Right renal pelvis (tissue), 4 donors: ENCODE measurements around the gene PACS2. TPM values are rescaled to one million over a fixed set of nuclear protein-coding genes. Genes with fewer than 3 reads are reported as not detected.

Experiments used
- DNase-seq, 4 donors: peaks; one replicate each; pipeline ENCODE4 v3.0.0-alpha.2; 2013; ENCODE audit warnings: low read depth in 4 of 4, low spot score in 3 of 4, missing footprints in 1 of 4
- polyA plus RNA-seq, 4 donors: library from polyadenylated mRNA; unstranded; fragments of 120-200 nt; gene quantifications; one replicate each; pipeline ENCODE4 v1.2.1, GENCODE V29; 2013; ENCODE audit not compliant: insufficient read length in 4 of 4

Gene PACS2
- polyA plus RNA-seq, 4 donors = 59.3 to 72.4 (median 62.6) TPM

DNA sequence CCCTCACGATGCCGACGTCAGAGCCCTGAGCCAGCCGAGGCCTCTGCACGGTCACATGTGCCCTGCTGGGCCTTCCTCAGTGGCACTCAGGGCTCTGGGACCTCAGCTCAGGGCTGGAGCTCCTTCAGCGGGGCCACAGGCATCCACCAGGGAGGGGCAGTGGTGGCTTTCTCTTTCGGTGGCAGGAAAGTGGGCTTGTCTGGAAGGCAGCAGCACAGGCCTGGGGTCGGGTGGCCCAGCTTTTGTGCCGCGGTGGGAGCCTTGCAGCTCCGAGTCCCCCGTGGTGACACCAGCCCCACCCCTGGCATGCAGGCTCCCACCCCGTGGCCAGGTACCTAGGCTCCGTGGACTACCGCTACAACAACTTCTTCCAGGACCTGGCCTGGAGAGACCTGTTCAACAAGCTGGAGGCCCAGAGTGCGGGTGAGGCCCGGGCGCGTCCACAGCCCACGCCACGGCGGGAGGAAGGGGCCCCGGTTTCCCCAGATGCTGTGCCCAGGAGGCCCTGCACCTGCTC, 69.6 kb downstream of the PACS2 start:
- no peak for DNase-seq

DNA sequence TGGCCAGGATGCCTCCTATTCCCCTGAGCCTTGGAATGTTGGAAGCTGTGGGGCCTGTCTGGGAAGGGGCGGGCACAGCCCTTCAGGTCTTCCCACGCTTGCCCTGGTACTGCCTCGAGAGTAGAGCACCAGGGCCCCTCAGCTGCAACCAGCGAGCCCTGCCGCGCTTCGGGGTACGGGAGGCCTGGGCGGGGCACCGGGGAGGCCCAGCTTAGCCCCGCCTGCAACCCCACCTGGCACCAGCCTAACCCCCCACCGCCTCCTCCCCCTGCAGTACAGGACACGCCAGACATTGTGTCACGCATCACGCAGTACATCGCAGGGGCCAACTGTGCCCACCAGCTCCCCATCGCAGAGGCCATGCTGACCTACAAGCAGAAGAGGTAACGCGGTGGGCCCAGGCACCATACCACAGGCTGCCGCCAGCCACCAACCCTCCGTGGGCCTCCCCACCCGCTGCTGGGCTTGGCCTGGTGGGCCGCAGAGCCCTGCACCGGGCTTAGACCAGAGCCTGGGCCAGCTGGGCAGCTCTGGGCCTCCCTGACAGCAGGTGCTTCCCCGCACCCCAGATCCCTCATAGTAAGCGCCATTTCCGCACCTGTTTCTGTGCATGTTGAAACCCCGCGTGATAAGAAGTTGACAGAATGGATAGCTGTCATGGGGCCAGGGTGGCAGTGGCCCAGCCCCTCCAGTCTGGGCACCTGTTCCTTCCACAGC, 70.2 kb downstream of the PACS2 start:
- DNase-seq = no peak

DNA sequence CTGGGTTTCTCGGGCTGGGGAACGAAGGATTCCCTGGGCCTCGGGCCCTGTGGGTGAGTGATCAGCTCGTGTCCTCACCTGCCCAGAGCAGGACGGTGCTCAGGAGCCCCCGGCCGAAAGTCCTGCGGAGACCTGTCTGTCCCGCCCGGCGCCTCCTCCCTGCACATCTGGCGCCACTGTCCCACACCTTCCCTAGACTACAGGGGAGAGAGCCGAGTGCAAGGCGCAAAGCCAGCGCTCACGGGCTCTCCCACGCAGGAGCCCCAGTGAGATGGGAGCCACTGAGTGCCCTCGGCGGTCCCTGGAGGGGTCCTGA, 70.7 kb downstream of the PACS2 start:
- DNase-seq = no peak

DNA sequence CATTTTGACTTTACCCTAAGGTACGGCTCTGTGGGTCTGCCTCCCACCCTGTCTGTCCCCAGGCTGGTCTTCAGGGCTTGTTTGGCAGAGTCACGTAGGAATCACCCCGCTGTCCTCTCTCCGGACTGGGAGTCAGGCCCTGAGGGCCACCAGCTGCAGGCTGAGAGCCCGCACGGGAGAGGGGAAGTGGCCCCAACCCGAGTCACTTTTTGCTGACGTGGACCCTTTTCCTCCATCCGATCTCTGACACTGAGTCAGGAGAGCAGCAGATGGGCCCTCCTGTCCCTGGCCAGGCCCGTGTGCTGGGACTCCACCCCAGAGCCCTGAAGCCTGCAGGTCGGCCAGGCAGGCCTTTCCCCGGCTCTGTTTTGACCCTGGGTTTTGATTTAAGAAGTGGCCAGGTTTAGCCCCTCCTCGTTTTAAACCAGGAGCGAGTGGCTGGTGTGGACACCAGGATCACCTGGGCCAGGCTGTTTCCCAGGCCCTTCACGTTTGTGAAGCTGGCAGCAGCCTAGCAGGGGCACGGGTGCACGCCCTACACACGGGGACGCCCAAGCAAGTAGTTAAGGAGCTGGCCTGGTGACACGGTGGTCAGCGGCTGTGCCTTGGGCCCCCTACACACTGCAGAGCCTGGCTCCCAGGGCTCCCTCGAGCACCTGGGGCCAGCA, 71.3 kb downstream of the PACS2 start:
- no peak for DNase-seq

DNA sequence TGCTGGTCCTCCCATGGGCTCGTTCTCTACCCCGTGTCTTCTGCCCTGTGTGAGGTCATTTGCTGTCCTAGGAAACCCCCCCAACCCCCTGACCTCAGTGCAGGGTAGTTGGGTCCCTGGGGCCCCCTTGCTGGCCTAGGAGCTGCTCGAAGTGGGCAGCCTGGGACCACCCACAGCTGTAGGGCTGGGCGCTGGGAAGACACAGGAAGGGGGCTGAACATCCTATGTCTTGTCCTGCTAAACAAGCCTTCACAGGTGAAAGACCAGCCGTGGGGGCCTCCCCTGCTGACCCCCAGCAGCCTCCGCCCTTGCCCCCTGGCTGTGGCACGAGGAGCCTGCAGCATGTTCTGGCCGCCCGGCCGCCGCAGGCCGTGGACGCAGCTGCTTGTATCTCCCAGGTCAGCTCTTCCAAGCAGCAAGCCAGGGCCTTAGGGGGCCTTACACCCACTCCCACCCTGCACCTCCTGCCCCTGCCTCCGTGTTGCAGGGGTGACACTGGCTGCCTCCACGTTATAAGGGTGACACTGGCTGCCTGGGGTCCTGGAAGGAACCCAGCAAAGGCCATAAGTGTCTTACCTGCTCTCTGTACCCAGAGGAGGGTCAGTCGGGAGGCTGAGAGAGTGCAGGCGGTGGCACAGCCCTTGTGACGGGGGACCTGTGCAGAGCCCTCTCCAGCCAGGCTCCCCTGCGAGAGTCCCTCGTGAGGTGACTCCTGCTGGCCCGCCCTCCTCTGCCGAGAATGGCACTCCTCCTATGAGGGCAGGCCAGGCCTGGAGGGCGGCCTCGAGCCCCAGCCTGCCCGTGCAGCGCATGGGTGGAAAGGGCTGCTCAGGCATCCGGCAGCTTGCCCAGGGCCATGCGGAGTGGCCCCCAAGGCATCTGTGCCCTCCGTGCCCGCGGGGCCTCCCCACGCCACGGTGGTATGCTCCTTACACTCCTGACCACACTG, 72.3 kb downstream of the PACS2 start:
- DNase-seq = no peak

DNA sequence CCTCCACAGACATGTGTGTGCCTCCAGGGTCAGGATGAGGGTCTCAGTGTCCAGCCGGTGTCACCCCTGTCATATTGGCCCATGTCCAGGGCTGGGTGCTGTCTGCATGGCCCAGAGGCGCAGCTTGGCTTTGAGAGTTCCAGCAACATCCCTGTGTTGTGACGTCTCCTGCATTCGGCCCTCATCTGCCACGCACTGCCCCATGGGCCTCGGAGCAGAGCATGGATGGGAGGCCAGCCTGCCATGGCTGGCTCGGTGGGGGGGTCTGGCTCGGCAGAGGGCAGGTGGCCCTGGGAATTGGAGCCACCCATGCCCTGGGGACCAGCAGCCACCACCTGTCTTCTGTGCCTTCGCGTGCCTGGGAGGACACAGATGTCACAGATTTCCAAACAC, 73.0 kb downstream of the PACS2 start:
- no peak for DNase-seq

DNA sequence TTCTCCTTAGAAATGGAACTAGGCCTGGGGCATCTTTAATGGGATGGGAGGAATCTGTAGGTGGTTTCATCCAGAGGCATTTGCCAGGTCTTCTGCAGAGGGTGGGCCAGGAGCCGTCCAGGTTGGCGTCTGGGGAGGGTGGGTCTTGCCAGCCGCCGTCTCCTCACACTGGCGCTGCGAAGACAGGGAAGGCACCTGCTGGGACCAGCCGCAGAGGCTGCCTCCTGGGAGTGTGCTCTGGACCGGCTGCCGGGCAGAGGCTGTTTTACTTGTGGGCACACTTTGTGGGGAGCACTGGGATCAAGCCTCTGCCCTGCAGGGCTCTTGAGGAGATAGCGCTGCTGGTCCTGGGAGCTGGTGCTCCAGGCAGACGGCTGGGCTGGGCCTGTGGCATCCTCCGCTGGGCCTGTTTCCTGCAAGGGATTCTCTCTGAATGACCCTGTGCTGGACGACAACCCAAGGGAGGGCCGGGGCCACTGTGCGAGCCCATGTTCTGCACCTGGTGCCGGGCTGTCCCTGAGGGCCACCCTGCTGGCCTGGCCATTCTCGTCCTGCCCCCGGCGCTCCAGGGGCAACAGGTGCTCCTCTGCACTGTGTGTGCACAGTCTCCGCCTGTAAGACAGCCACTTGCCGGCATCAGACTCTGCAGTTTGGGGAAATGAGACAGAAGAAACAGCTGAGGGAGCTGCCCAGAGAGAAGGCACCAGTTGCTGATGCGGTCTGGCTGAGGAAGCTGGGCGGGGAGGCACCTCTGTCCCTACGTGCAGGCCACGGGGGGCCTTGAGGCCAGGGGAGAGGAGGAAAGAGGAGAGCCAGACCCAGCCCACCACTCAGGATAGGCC, 73.8 kb downstream of the PACS2 start:
- no peak for DNase-seq

DNA sequence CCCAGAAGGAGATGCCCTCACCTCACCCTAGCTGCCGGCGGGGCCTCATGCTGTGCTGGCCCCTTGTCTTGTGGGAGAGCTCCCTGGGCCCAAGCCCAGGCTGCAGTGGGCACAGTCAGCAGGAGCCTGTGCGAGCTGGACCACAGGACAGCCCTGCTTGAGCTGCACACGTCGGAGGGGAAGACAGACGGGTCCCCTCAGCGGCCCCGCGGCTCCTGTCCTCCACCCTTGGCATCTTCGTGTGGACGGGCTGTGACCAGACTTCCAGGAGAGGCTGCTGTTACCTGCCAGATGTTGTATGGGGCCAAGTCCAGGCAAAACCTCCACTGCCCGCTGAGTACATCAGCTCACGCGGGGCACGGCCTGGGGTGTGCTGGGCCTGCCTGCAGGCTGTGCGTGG, 74.4 kb downstream of the PACS2 start:
- no peak for DNase-seq

DNA sequence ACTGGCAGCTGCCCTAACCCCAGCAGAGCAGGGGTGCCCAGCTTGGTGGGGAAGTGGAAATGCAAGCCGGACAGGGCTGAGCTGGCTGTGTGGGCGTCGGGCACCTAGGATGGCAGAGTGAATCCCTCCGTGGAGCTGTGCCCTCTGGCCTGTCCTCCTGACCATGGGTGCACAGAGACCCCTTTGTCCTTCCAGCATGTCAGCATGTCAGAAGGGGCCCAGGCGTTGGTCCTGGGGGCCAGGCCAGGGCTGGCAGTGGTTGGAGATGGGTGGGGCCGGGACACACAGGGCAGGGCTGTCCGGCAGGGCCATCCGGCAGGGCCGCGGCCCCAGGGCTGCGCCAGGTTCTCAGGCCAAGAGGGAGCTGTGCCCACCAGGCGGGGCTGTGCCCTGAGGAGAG, 75.0 kb downstream of the PACS2 start:
- no peak for DNase-seq

DNA sequence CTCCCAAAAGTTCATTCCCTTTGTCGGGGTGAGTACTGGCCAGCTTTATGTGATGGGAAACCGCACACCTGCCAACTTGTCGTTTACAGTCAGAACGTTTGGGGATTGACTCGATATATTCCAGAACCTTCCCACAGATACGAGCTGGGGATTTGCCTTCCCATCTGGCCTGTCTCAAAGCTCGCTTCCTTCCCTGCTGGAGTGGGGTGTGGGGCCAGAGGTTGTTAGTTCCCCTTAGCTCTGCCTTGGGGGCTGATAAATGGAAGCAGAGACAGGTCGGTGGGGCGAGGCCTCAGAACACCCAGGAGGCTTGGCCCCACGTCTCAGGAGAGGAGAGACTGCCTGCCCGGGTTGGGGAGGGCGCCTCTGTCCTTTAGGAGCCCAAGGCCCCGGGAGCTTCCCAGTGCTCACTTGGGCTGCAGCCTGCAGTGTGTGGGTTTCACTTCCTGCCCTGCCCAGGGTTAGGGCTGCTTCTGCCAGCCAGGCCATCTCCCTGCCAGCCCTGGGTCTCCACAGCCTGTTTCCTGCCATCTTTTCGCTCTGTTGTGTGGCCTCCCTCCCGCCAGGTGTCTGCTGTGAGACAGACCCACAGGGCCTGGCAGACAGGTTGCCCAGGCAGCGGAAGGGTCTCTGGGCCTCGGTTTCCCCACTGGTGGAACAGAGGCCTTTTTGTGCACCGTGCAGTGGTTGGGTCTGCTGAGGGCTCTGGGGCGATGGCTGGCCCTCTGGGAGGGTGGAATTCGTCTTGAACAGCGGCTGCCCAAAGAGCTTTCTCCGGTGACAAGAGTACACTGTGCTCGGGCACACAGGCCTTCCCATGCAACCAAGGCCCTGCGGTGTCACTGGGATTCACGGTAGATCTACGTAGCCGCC, 75.7 kb downstream of the PACS2 start:
- DNase-seq = no peak

DNA sequence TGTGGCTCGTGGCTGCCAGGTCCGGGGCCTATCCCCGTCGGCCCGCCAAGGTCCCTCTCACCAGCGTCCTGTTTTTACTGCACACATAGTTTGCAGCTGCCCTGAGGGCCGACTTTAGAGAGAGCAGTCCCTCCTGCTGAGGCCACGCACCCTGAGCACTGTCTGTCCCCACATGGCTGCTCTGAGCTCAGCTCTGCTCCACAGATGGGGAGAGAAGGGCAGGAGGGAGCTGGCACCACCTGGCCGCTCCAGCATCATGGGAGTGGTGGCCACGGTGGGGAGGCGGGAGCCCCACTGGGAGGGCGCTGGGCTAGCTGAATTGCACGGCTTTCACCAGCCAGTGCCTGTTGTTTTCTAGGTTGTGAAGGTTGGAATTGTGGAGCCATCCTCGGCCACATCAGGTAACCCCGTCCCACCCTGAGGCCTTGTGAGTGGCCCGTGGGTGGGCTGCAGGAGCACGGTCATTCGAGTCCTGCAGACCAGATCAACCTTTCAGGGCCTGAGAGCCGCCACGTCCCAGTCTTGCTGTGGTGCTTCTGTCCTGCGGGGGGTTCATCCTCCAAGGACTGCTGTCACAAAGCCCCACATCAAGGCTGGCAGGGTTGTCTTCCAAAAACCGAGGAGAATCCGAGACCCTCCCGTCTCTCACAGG, 76.4 kb downstream of the PACS2 start:
- no peak for DNase-seq

DNA sequence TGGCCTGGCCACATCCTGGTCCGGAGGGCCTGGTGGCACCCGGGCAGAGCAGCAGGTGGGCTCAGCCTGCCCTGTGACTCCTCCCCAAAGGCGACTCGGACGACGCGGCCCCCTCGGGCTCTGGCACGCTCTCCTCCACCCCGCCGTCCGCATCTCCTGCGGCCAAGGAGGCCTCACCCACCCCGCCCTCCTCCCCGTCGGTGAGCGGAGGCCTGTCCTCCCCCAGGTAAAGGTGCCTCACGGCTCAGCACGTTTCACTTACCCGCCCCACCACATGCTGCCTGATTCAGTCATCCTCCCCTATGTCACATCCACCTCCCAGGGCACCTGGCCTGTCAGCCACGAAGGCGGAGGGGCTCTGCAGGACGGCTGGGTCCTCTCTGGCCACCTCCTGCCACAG, 77.0 kb downstream of the PACS2 start:
- no peak for DNase-seq

DNA sequence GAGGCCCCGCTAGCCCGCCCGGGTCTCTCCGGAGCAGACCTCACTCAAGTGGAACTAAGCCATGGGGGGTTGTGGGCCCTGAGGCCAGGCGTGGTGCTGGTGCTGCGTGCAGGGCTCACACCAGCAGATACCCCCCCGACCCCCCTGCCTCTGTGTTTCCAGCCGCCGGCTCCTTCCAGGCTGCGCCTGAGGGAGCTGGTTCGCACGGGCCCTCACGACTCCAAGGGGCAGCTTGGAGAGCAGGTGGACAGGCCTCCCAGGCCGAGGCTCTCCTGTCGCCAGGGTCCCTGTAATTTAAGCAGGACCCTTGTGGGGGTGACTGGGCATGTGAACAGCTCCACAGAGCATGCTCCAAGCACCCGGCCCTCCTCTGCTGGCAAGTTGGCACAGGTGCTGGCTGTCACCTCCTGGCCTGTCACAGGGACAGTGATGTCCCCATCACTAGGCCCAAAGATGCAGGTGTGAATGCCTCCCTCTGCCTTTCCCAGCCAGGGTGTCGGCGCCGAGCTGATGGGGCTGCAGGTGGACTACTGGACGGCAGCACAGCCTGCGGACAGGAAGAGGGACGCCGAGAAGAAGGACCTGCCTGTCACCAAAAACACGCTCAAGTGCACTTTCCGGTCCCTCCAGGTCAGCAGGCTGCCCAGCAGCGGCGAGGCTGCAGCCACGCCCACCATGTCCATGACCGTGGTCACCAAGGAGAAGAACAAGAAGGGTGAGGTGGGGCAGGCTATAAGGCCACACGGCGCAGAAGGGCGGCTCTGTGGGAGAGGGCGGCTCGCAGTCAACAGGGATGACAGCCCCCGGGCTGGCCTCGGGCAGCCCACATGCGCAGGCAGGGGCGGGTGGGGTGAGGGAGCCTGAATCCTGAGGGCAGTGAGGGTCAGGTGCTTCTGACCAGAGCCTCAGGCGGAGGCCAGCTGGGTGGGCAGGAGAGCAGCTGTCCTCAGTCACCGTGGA, 77.9 kb downstream of the PACS2 start:
- no peak for DNase-seq

DNA sequence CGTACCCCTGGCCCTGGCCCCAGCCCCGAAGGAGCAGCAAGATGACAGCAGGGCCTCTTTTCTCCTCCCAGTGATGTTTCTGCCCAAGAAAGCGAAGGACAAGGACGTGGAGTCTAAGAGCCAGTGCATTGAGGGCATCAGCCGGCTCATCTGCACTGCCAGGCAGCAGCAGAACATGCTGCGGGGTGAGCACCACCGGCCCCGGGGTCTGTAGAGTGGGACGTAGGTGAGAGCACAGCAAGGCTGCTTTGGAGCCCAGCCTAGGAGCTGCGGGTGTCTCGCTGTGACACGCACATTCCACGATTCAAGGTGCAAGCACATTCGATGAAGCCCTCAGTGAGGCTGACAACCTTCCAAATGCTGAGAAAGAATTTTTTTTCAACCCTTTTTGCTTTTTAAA, 78.6 kb downstream of the PACS2 start:
- no peak for DNase-seq

DNA sequence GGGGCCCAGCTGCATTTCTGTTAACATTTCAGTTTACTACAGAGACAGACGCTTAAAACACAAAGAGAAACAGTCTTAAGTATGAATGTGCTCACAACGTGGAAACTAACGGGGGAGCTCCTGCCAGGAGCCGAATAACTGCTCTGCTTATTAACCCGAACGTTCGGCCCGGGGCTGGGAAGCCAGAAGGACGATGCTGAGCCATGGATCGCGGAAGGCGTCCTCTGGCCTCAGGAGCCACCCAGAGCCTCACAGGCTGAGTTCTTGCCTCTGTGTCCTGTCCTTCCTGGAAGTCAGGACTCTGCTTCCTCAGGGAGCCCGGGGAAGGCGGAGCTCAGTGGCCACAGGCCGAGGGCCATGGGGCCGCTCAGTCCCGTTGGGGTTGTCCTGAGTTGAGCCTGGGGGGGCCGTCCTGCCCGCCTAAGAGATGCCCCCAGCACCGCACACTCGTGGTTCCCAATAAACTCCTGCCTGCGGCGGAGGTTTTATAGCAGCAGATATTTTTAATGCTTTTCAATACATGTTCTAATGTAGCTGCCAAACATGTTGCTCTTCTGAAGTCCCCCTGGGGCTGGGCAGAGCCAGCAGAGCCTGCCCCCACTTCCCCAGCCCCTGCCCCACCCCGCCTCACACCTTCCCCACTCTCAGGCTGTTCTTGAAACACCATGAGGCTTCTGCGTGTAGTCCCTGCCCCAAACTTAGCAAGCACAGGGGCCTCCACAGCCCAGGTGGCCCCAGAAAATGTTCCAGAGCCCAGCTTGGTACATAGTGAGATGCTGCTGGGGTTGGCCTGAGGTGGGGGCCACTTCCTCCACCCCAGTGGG, 80.4 kb downstream of the PACS2 start:
- no peak for DNase-seq

DNA sequence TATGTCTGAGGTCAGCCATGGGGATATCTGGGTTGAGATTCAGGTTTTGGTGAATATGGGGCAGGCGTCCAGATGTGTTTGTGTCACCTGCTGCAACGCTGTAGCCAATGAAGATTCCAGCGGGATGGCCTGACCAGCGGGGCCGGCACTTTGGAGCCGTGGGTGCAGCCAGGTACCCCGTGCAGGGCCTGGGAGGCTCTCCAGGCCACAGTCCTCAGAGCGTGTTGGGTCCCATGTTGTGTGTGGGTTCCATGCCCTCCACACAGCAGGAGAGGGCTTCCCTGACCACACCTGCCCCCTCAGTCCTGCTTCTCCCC, 80.9 kb downstream of the PACS2 start:
- no peak for DNase-seq

DNA sequence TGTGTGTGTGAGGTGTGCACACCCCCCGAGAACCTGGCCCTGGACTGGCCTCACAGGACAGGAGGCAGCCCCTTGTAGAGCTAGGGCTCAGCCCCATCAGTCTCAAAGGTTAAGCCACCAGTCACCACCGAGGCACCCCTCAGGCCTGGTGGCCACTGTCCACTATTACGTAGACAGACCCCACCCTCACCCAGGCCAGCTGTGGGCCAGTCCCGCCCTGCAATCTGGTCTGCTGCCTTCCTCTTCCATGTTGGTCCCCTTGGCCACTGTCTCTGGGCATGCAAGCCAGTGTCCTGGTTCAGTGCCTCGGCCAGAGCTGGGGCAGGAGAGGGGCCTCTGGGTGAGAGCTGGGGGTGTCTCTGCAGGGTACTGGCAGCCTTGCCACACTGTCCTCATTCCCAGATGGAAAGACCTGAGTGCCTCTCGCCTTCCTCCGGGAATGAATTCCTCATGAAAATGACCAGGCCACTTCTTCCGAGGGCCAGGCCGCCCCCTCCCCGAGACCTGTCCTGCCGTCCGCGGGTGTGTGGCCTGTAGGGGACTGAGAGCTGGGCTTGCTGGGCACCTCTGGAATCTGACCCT, 82.9 kb downstream of the PACS2 start:
- DNase-seq = no peak
